WERI-Rb-1 (cell line): ENCODE results near the gene KCNQ1OT1.

Experiments used
- DNase-seq: peaks from one replicate; pipeline ENCODE4 v3.0.0-alpha.2; 2020
- H3K27ac ChIP-seq: fragments of 250-450 bp; sonication (Bioruptor Pico); 2 replicates; pipeline ENCODE4 v1.5.1; 2020; ENCODE audit warnings: mild to moderate bottlenecking, moderate library complexity
- H3K27me3 ChIP-seq: fragments of 250-450 bp; sonication (Bioruptor Pico); 2 replicates; pipeline ENCODE4 v1.5.1; 2021; ENCODE audit warnings: mild to moderate bottlenecking, low read depth, moderate library complexity; ENCODE audit not compliant: insufficient read depth, severe bottlenecking
- H3K36me3 ChIP-seq: fragments of 250-450 bp; sonication (Bioruptor Pico); 2 replicates; pipeline ENCODE4 v1.5.1; 2020; ENCODE audit warnings: mild to moderate bottlenecking, moderate library complexity
- H3K4me3 ChIP-seq: 2 replicates; pipeline ENCODE4 v1.5.1; 2011; ENCODE audit warnings: low read depth, mild to moderate bottlenecking, control low read depth, low read length
- H3K9me3 ChIP-seq: fragments of 250-450 bp; sonication (Bioruptor Pico); 2 replicates; pipeline ENCODE4 v1.5.1; 2021; ENCODE audit warnings: mild to moderate bottlenecking, moderate library complexity; ENCODE audit not compliant: severe bottlenecking
- TF ChIP-seq, protein P1 (sequence below): IDR thresholded peaks from 2 replicates; pipeline ENCODE4 v1.5.1; 2011; ENCODE audit warnings: low read depth, mild to moderate bottlenecking, control low read depth, inconsistent platforms, low read length

The KCNQ1OT1 gene

GRCh38 chr11:2694995-2695939 is 4.5 kb downstream of the KCNQ1OT1 start:
- H3K27ac ChIP-seq = no peak overlapping the region
- no peaks in the 10 kb centered on the region for H3K9me3 ChIP-seq
- H3K27me3 ChIP-seq = no peaks in the 10 kb centered on the region
- TF ChIP-seq, protein P1, sequence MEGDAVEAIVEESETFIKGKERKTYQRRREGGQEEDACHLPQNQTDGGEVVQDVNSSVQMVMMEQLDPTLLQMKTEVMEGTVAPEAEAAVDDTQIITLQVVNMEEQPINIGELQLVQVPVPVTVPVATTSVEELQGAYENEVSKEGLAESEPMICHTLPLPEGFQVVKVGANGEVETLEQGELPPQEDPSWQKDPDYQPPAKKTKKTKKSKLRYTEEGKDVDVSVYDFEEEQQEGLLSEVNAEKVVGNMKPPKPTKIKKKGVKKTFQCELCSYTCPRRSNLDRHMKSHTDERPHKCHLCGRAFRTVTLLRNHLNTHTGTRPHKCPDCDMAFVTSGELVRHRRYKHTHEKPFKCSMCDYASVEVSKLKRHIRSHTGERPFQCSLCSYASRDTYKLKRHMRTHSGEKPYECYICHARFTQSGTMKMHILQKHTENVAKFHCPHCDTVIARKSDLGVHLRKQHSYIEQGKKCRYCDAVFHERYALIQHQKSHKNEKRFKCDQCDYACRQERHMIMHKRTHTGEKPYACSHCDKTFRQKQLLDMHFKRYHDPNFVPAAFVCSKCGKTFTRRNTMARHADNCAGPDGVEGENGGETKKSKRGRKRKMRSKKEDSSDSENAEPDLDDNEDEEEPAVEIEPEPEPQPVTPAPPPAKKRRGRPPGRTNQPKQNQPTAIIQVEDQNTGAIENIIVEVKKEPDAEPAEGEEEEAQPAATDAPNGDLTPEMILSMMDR = no peak
- peaks cover 3% of the 10 kb centered on the region for H3K36me3 ChIP-seq
- H3K4me3 ChIP-seq = no peak overlapping the region
- no peak for DNase-seq

DNA sequence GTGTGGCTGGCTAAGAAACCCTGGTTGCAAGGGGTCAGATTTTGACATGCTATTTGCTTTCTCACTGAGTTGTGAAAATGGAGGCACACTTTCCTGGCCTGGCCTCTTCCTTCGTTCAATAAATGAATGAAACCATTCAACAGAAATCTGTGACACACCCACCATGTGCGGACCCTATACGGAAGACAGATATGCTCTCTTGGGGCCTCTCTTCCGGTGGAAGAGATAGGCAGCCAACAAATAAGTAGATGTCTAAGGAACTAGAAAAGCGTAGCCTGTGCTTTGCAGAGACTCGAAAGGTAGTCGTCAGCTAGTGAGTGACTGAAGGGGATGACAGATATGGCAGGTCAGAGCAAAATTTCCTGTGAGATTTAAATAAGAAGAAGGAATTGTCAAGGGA is 5.3 kb downstream of the KCNQ1OT1 start:
- Histone ChIP-seq H3K27ac (no peak overlapping the region), H3K4me3 (no peak overlapping the region), H3K9me3 (no peaks in the 10 kb centered on the region), H3K27me3 (no peaks in the 10 kb centered on the region), H3K36me3 (peaks cover 3% of the 10 kb centered on the region)
- TF ChIP-seq, protein P1 = no peak
- no peak for DNase-seq

GRCh38 chr11:2693271-2694261 is 6.2 kb downstream of the KCNQ1OT1 start:
- Histone ChIP-seq H3K9me3 (no peaks in the 10 kb centered on the region), H3K27me3 (no peaks in the 10 kb centered on the region), H3K36me3 (peaks cover 3% of the 10 kb centered on the region), H3K27ac (no peak overlapping the region), H3K4me3 (no peak overlapping the region)
- TF ChIP-seq, protein P1 = 0 out of 2 replicates have a peak, but pooled peaks have one; percentile 15
- DNase-seq = peak; percentile 36

- DNase-seq = peak; percentile 54
- H3K36me3 ChIP-seq = peaks cover 3% of the 10 kb centered on the region
- no peaks in the 10 kb centered on the region for H3K27me3 ChIP-seq
- no peak overlapping the region for H3K27ac ChIP-seq
- H3K9me3 ChIP-seq = no peaks in the 10 kb centered on the region
- no peak overlapping the region for H3K4me3 ChIP-seq
- TF ChIP-seq, protein P1 = peak; percentile 70
These were observed 7.6 kb downstream of the KCNQ1OT1 start for GRCh38 chr11:2691991-2692875.

DNA sequence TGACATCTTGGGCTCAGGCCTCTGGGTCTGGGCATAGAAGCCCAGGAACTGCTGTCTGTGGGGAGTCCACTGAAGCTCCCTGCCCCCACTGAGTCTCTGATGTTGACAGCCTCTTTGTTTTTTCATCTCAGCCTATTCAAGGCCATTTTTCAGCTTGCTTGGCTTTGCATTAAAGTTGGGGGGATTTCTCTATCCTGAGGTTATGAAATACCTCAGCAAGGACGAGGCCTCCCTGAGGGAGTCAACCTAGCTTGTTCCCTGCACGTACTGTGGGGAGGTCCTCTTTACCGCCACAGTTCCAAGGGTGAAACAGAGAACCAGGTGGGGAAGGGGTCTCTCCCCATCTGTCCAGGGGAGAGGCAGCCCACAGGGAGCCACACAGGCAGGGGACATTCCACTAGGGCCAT is 8.4 kb downstream of the KCNQ1OT1 start:
- peaks cover 3% of the 10 kb centered on the region; the same call in 1 of the 2 replicates for H3K36me3 ChIP-seq
- no peak overlapping the region for H3K4me3 ChIP-seq
- no peak overlapping the region for H3K27ac ChIP-seq
- TF ChIP-seq, protein P1 = no peak
- peak; percentile 1 for DNase-seq
- H3K9me3 ChIP-seq = no peaks in the 10 kb centered on the region
- no peaks in the 10 kb centered on the region for H3K27me3 ChIP-seq
